ENCODE data around the gene ARMCX5. TPM values are rescaled to one million over a fixed set of nuclear protein-coding genes. Genes with fewer than 3 reads are reported as not detected.
A peak's percentile ranks its signal among the peaks of the same experiment; 100 is the strongest.

ARMCX5 gene
- total RNA-seq: 13.4 TPM
- polyA plus RNA-seq (ENCODE audit: insufficient read depth in 1 of 8, insufficient read length in 8 of 8, low replicate concordance in 1 of 8): 10 to 100 TPM in 1 of 8 donors, 1 to 10 TPM in 7; 4.1 to 10.3 (median 7.3) TPM
- long read RNA-seq, donor 1, full-length matches to known transcripts: 5 of 5 reads
- long read RNA-seq, donor 1, partial matches to known transcripts: 0 of 5 reads
- long read RNA-seq, donor 1, other reads (novel, unspliced or antisense): 0 of 5 reads
- long read RNA-seq, donor 2, full-length matches to known transcripts: 2 of 2 reads
- long read RNA-seq, donor 2, partial matches to known transcripts: 0 of 2 reads
- long read RNA-seq, donor 2, other reads (novel, unspliced or antisense): 0 of 2 reads
- long read RNA-seq, donor 3, full-length matches to known transcripts: 6 of 6 reads
- long read RNA-seq, donor 3, partial matches to known transcripts: 0 of 6 reads
- long read RNA-seq, donor 3, other reads (novel, unspliced or antisense): 0 of 6 reads
- long read RNA-seq, donor 4, full-length matches to known transcripts: 5 of 5 reads
- long read RNA-seq, donor 4, partial matches to known transcripts: 0 of 5 reads
- long read RNA-seq, donor 4, other reads (novel, unspliced or antisense): 0 of 5 reads
- long read RNA-seq, donor 5, full-length matches to known transcripts: 12 of 12 reads
- long read RNA-seq, donor 5, partial matches to known transcripts: 0 of 12 reads
- long read RNA-seq, donor 5, other reads (novel, unspliced or antisense): 0 of 12 reads
- long read RNA-seq, donor 6, full-length matches to known transcripts: 7 of 7 reads
- long read RNA-seq, donor 6, partial matches to known transcripts: 0 of 7 reads
- long read RNA-seq, donor 6, other reads (novel, unspliced or antisense): 0 of 7 reads
- long read RNA-seq, donor 7, full-length matches to known transcripts: 11 of 11 reads
- long read RNA-seq, donor 7, partial matches to known transcripts: 0 of 11 reads
- long read RNA-seq, donor 7, other reads (novel, unspliced or antisense): 0 of 11 reads
- long read RNA-seq, donor 8, full-length matches to known transcripts: 4 of 4 reads
- long read RNA-seq, donor 8, partial matches to known transcripts: 0 of 4 reads
- long read RNA-seq, donor 8, other reads (novel, unspliced or antisense): 0 of 4 reads
- long read RNA-seq, donor 9, full-length matches to known transcripts: 11 of 11 reads
- long read RNA-seq, donor 9, partial matches to known transcripts: 0 of 11 reads
- long read RNA-seq, donor 9, other reads (novel, unspliced or antisense): 0 of 11 reads
- long read RNA-seq, donor 10, full-length matches to known transcripts: 17 of 17 reads
- long read RNA-seq, donor 10, partial matches to known transcripts: 0 of 17 reads
- long read RNA-seq, donor 10, other reads (novel, unspliced or antisense): 0 of 17 reads
- long read RNA-seq, donor 11, full-length matches to known transcripts: 8 of 8 reads
- long read RNA-seq, donor 11, partial matches to known transcripts: 0 of 8 reads
- long read RNA-seq, donor 11, other reads (novel, unspliced or antisense): 0 of 8 reads

GRCh38 chrX:102599084-102599950, at the start of gene ARMCX5:
ARMCX5 (plus strand) TSS chrX:102599515; CDS start chrX:102602142, 2,627 bp downstream.
- Histone ChIP-seq H3K27me3 (ENCODE audit: control insufficient read depth, insufficient read depth, low read length) (peaks cover 12% of the 10 kb centered on the region), H3K4me1 (ENCODE audit: control insufficient read depth, insufficient read depth, low read length) (no peaks in the 10 kb centered on the region), H3K27ac (ENCODE audit: low read length) (peak within 1 kb of the TSS; percentile 88), H3K36me3 (ENCODE audit: control insufficient read depth, insufficient read depth, low read length) (peaks cover 9% of the 10 kb centered on the region), H3K4me3 (ENCODE audit: low read length) (peak within 1 kb of the TSS; percentile 60), H3K9me3 (replicated peaks; ENCODE audit: control insufficient read depth, low read depth, low read length) (no peaks in the 10 kb centered on the region)
- WGBS (ENCODE audit: insufficient coverage): 35% methylated on average over 21 of the region's 42 CpGs
- DNase-seq: peak; percentile 96

DNA sequence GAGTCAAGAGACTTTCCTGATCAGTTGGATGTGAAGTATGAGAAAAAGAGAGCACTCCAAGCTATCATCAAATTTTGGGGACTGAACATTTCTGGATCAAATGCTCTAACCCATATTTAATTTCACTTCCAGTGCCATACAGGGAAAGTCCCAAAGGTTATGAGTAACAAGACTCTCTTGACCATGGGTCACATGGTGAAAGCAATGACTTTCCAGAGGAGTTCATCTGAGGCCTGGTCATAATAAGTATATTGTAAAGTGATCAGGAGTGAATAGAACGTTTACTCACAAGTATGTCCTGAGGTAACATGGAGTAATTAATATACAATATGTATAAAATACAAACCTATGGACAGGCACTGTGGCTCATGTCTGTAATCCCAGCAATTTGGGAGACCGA, 40.7 kb upstream of the ARMCX5 start:
- no CpG with 5 or more reads among the region's 2 CpGs for WGBS (ENCODE audit: insufficient coverage)
- no peak for DNase-seq
- Histone ChIP-seq H3K36me3 (ENCODE audit: control insufficient read depth, insufficient read depth, low read length) (no peaks in the 10 kb centered on the region), H3K27me3 (ENCODE audit: control insufficient read depth, insufficient read depth, low read length) (peaks cover 13% of the 10 kb centered on the region), H3K4me1 (ENCODE audit: control insufficient read depth, insufficient read depth, low read length) (no peaks in the 10 kb centered on the region), H3K27ac (ENCODE audit: low read length) (no peak overlapping the region), H3K4me3 (ENCODE audit: low read length) (no peak overlapping the region), H3K9me3 (replicated peaks; ENCODE audit: control insufficient read depth, low read depth, low read length) (no peaks in the 10 kb centered on the region)

- WGBS (ENCODE audit: insufficient coverage): no CpG with 5 or more reads among the region's 2 CpGs
- Histone ChIP-seq H3K27me3 (ENCODE audit: control insufficient read depth, insufficient read depth, low read length) (peaks cover 8% of the 10 kb centered on the region), H3K4me3 (ENCODE audit: low read length) (no peak overlapping the region), H3K4me1 (ENCODE audit: control insufficient read depth, insufficient read depth, low read length) (no peaks in the 10 kb centered on the region), H3K9me3 (replicated peaks; ENCODE audit: control insufficient read depth, low read depth, low read length) (no peaks in the 10 kb centered on the region), H3K36me3 (ENCODE audit: control insufficient read depth, insufficient read depth, low read length) (no peaks in the 10 kb centered on the region), H3K27ac (ENCODE audit: low read length) (no peak overlapping the region)
- DNase-seq: no peak
Measured at GRCh38 chrX:102560423-102561068, 38.8 kb upstream of the ARMCX5 start.

GRCh38 chrX:102580891-102581290, 18.4 kb upstream of the ARMCX5 start:
- Histone ChIP-seq H3K4me1 (ENCODE audit: control insufficient read depth, insufficient read depth, low read length) (no peaks in the 10 kb centered on the region), H3K27ac (ENCODE audit: low read length) (no peak overlapping the region), H3K9me3 (replicated peaks; ENCODE audit: control insufficient read depth, low read depth, low read length) (no peaks in the 10 kb centered on the region), H3K36me3 (ENCODE audit: control insufficient read depth, insufficient read depth, low read length) (no peaks in the 10 kb centered on the region), H3K27me3 (ENCODE audit: control insufficient read depth, insufficient read depth, low read length) (no peaks in the 10 kb centered on the region), H3K4me3 (ENCODE audit: low read length) (no peak overlapping the region)
- no CpG with 5 or more reads among the region's 1 CpG for WGBS (ENCODE audit: insufficient coverage)
- no peak for DNase-seq

GRCh38 chrX:102593367-102593766, 5.9 kb upstream of the ARMCX5 start:
- 63% methylated on average over 2 of the region's 2 CpGs for WGBS (ENCODE audit: insufficient coverage)
- Histone ChIP-seq H3K27ac (ENCODE audit: low read length) (no peak overlapping the region), H3K36me3 (ENCODE audit: control insufficient read depth, insufficient read depth, low read length) (no peaks in the 10 kb centered on the region), H3K27me3 (ENCODE audit: control insufficient read depth, insufficient read depth, low read length) (peaks cover 4% of the 10 kb centered on the region), H3K4me1 (ENCODE audit: control insufficient read depth, insufficient read depth, low read length) (no peaks in the 10 kb centered on the region), H3K9me3 (replicated peaks; ENCODE audit: control insufficient read depth, low read depth, low read length) (no peaks in the 10 kb centered on the region), H3K4me3 (ENCODE audit: low read length) (no peak overlapping the region)
- no peak for DNase-seq

DNA sequence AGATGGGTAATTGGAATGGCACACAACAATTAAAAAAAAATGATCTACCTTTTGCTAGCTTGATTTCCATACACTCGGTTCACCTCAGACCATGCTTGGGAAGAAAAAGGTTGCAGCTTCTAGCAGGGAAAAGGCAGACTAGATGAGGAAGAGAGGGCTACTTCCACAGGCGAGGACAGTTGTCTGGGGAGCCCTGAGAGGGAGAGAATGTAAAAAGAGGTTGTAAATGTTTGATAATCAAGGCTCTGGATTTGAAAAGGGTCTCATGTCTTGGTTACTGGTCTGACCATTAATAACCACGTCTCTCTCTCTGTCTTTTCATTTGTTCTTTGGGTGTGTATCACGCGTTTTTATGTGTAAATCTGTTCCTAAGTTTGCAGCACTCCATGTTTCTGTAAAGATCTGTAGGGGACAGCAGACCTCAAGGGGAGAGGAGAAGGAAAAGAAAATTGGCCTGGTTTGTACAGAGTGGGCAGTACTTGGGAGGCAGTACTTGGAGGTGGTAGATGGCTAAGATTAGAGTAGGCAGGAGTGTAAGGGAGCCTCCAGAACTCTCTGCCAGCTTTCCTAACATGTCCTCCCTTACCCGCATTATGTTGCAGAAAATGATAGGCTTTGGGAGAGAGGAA, 750 bp downstream of the ARMCX5 start:
- peak; percentile 51 for DNase-seq
- Histone ChIP-seq H3K27me3 (ENCODE audit: control insufficient read depth, insufficient read depth, low read length) (peaks cover 12% of the 10 kb centered on the region), H3K27ac (ENCODE audit: low read length) (peak overlapping the region; percentile 88), H3K4me3 (ENCODE audit: low read length) (peak overlapping the region; percentile 60), H3K4me1 (ENCODE audit: control insufficient read depth, insufficient read depth, low read length) (no peaks in the 10 kb centered on the region), H3K9me3 (replicated peaks; ENCODE audit: control insufficient read depth, low read depth, low read length) (no peaks in the 10 kb centered on the region), H3K36me3 (ENCODE audit: control insufficient read depth, insufficient read depth, low read length) (peaks cover 9% of the 10 kb centered on the region)
- 29% methylated on average over 1 of the region's 6 CpGs for WGBS (ENCODE audit: insufficient coverage)

- WGBS (ENCODE audit: insufficient coverage): no CpG with 5 or more reads among the region's 1 CpG
- peak overlapping the region; percentile 30 for H3K27ac ChIP-seq (ENCODE audit: low read length)
- H3K4me3 ChIP-seq (ENCODE audit: low read length): no peak overlapping the region
- H3K9me3 ChIP-seq (replicated peaks; ENCODE audit: control insufficient read depth, low read depth, low read length): no peaks in the 10 kb centered on the region
- H3K27me3 ChIP-seq (ENCODE audit: control insufficient read depth, insufficient read depth, low read length): peaks cover 7% of the 10 kb centered on the region
- H3K4me1 ChIP-seq (ENCODE audit: control insufficient read depth, insufficient read depth, low read length): no peaks in the 10 kb centered on the region
- peaks cover 9% of the 10 kb centered on the region for H3K36me3 ChIP-seq (ENCODE audit: control insufficient read depth, insufficient read depth, low read length)
- peak; percentile 21 for DNase-seq
Measured at GRCh38 chrX:102604327-102604726, 5.0 kb downstream of the ARMCX5 start.

DNA sequence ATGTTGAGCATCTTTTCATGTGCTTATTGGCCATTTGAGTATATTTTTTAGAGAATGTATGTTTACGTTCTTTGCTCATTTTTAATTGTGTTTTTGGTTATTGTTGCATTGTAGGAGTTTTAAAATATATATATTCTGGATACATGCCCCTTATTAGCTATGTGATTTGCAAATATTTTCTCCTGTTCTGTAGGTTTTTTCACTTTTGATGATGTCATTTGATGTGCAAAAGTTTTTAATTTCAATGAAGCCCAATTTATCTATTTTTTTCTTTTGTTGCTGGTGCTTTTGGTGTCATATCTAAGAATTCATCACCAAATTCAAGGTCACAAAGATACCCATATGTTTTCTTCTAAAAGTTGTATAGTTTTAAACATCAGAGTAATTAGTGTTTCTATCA, 6.8 kb downstream of the ARMCX5 start:
- no peak overlapping the region for H3K4me3 ChIP-seq (ENCODE audit: low read length)
- H3K27ac ChIP-seq (ENCODE audit: low read length): no peak overlapping the region
- no peaks in the 10 kb centered on the region for H3K9me3 ChIP-seq (replicated peaks; ENCODE audit: control insufficient read depth, low read depth, low read length)
- H3K36me3 ChIP-seq (ENCODE audit: control insufficient read depth, insufficient read depth, low read length): peaks cover 9% of the 10 kb centered on the region
- WGBS (ENCODE audit: insufficient coverage): no CpG with 5 or more reads among the region's 1 CpG
- H3K27me3 ChIP-seq (ENCODE audit: control insufficient read depth, insufficient read depth, low read length): peaks cover 4% of the 10 kb centered on the region
- no peak for DNase-seq
- no peaks in the 10 kb centered on the region for H3K4me1 ChIP-seq (ENCODE audit: control insufficient read depth, insufficient read depth, low read length)

Data from muscle of leg (tissue), 16 donors.